GM18507 (cell line): ENCODE data around the gene PRKCG.
A peak's percentile ranks its signal among the peaks of the same experiment; 100 is the strongest.

Experiments
- DNase-seq: peaks from one replicate; pipeline ENCODE4 v3.0.0; 2011; ENCODE audit warnings: low read depth; ENCODE audit not compliant: insufficient read length; ENCODE audit errors: extremely low spot score
- FAIRE-seq: peaks from 2 replicates; lab custom pipeline; 2011; peaks lifted over from hg19 to GRCh38; lab: Jason Lieb, UNC

The PRKCG gene

GRCh38 chr19:53870485-53870844, 11.5 kb upstream of the PRKCG start:
- FAIRE-seq: peak; percentile 48
- DNase-seq: no peak

- no peak for DNase-seq
- no peak for FAIRE-seq
Observed at GRCh38 chr19:53871454-53871853, 10.5 kb upstream of the PRKCG start.

- DNase-seq (no peak), FAIRE-seq (no peak)
Observed at GRCh38 chr19:53872762-53873161, 9.2 kb upstream of the PRKCG start.

GRCh38 chr19:53873773-53874605, 8.0 kb upstream of the PRKCG start:
- no peak for FAIRE-seq

GRCh38 chr19:53874606-53874990, 7.4 kb upstream of the PRKCG start:
- no peak for DNase-seq
- no peak for FAIRE-seq

More at GRCh38 chr19:53873773-53874605, 8.0 kb upstream of the PRKCG start:
- DNase-seq: no peak

GRCh38 chr19:53875602-53876325, 6.2 kb upstream of the PRKCG start:
- DNase-seq (no peak), FAIRE-seq (no peak)

- DNase-seq (no peak), FAIRE-seq (no peak)
Observed at GRCh38 chr19:53876651-53877224, 5.3 kb upstream of the PRKCG start.

GRCh38 chr19:53877361-53877766, 4.6 kb upstream of the PRKCG start:
- DNase-seq (no peak), FAIRE-seq (no peak)

GRCh38 chr19:53878776-53879139, 3.2 kb upstream of the PRKCG start:
- FAIRE-seq (no peak), DNase-seq (no peak)

- DNase-seq (no peak), FAIRE-seq (peak; percentile 69)
Observed at GRCh38 chr19:53879140-53880081, 2.6 kb upstream of the PRKCG start.

- FAIRE-seq (no peak), DNase-seq (no peak)
Observed at GRCh38 chr19:53880711-53881481, 1.1 kb upstream of the PRKCG start.

GRCh38 chr19:53882391-53883050, 524 bp downstream of the PRKCG start:
- FAIRE-seq (no peak), DNase-seq (no peak)

- FAIRE-seq: no peak
- no peak for DNase-seq
Observed at GRCh38 chr19:53883231-53883661, 1.2 kb downstream of the PRKCG start.

GRCh38 chr19:53883741-53884140, 1.7 kb downstream of the PRKCG start:
- DNase-seq: no peak
- FAIRE-seq: no peak

- FAIRE-seq (no peak), DNase-seq (no peak)
Observed at GRCh38 chr19:53884256-53884655, 2.3 kb downstream of the PRKCG start.

GRCh38 chr19:53885036-53885435, 3.0 kb downstream of the PRKCG start:
- FAIRE-seq: no peak
- no peak for DNase-seq

GRCh38 chr19:53892301-53892980, 10.4 kb downstream of the PRKCG start:
- DNase-seq (no peak), FAIRE-seq (no peak)

GRCh38 chr19:53892981-53893325, 11.0 kb downstream of the PRKCG start:
- no peak for DNase-seq
- FAIRE-seq: no peak
